Sciatic nerve (tissue), 2 donors: Measurements from ENCODE around the gene MDFIC. TPM values are rescaled to one million over a fixed set of nuclear protein-coding genes. Genes with fewer than 3 reads are reported as not detected.

Experiments used
- ATAC-seq: fragments of 200-7000 bp; cut with Tn5 transposase; one replicate; pipeline ENCODE4 v1.9.1; 2020; ENCODE audit warnings: mild to moderate bottlenecking, moderate library complexity
- DNase-seq: peaks from one replicate; pipeline ENCODE4 v3.0.0-alpha.2; 2020; ENCODE audit warnings: low spot score
- intact Hi-C: fragments of 100-400 bp; cut with DNase I; formaldehyde crosslinking; loops from one replicate; pipeline ENCODE4 v1.14.2; 2022
- total RNA-seq: library from RNA; stranded (reverse); fragmentation: NEBNext Ultra II Directional; extraction: Animal tissue kit (Norgen Biotek cat#: 25700); gene quantifications from one replicate; pipeline ENCODE4 v1.2.1, GENCODE V29; 2021
- donor health status: DM: no; HTN: no; CAD: no.
- donor health status: DM: no; HTN: no; CAD: no.

The MDFIC gene
- total RNA-seq, 1 donor from 2014 or later = 60.7 TPM

- intact Hi-C loops = no loop called here
- ATAC-seq (no peak), DNase-seq (no peak)
These were observed 22.3 kb downstream of the MDFIC start for GRCh38 chr7:114943953-114944744.

- intact Hi-C loops = no loop called here
- DNase-seq = peak; percentile 82
- ATAC-seq = peak; percentile 98
These were observed 23.1 kb downstream of the MDFIC start for GRCh38 chr7:114944745-114945625.

GRCh38 chr7:114949231-114949630 is 27.3 kb downstream of the MDFIC start:
- no peak for ATAC-seq
- intact Hi-C loops = no loop called here
- DNase-seq = no peak

- no peak for DNase-seq
- ATAC-seq = no peak
- intact Hi-C loops = no loop called here
These were observed 30.4 kb downstream of the MDFIC start for GRCh38 chr7:114952296-114952695.

GRCh38 chr7:114953724-114954123 is 31.8 kb downstream of the MDFIC start:
- intact Hi-C loops = no loop called here
- no peak for DNase-seq
- no peak for ATAC-seq

- no peak for ATAC-seq
- intact Hi-C loops = no loop called here
- no peak for DNase-seq
These were observed 34.8 kb downstream of the MDFIC start for GRCh38 chr7:114956702-114957101.

- intact Hi-C loops = no loop called here
- DNase-seq = no peak
- peak; percentile 39 for ATAC-seq
These were observed 35.5 kb downstream of the MDFIC start for GRCh38 chr7:114957444-114957843.

GRCh38 chr7:114959931-114960330 is 38.0 kb downstream of the MDFIC start:
- no peak for ATAC-seq
- intact Hi-C loops = no loop called here
- DNase-seq = no peak

- ATAC-seq (no peak), DNase-seq (no peak)
- intact Hi-C loops = no loop called here
These were observed 40.5 kb downstream of the MDFIC start for GRCh38 chr7:114962441-114962840.

- intact Hi-C loops = no loop called here
- DNase-seq = no peak
- ATAC-seq = no peak
These were observed 44.3 kb downstream of the MDFIC start for GRCh38 chr7:114966156-114966555.

- ATAC-seq = no peak
- intact Hi-C loops = no loop called here
- DNase-seq = no peak
These were observed 47.2 kb downstream of the MDFIC start for GRCh38 chr7:114969096-114969495.

- no peak for DNase-seq
- ATAC-seq = no peak
- intact Hi-C loops = no loop called here
These were observed 48.4 kb downstream of the MDFIC start for GRCh38 chr7:114970308-114970707.

- intact Hi-C loops = no loop called here
- no peak for DNase-seq
- no peak for ATAC-seq
These were observed 48.8 kb downstream of the MDFIC start for GRCh38 chr7:114970732-114971131.

- intact Hi-C loops = no loop called here
- no peak for DNase-seq
- no peak for ATAC-seq
These were observed 50.7 kb downstream of the MDFIC start for GRCh38 chr7:114972567-114972966.

- DNase-seq (no peak), ATAC-seq (no peak)
- intact Hi-C loops = no loop called here
These were observed 51.3 kb downstream of the MDFIC start for GRCh38 chr7:114973147-114973546.

- no peak for ATAC-seq
- intact Hi-C loops = no loop called here
These were observed 53.5 kb downstream of the MDFIC start for GRCh38 chr7:114975401-114975800.

GRCh38 chr7:114976666-114977065 is 54.8 kb downstream of the MDFIC start:
- intact Hi-C loops = no loop called here
- ATAC-seq (no peak), DNase-seq (no peak)

More at GRCh38 chr7:114975401-114975800, 53.5 kb downstream of the MDFIC start:
- DNase-seq = no peak

- no peak for ATAC-seq
- DNase-seq = no peak
- intact Hi-C loops = no loop called here
These were observed 55.4 kb downstream of the MDFIC start for GRCh38 chr7:114977277-114977676.

GRCh38 chr7:114979388-114979787 is 57.5 kb downstream of the MDFIC start:
- intact Hi-C loops = no loop called here
- DNase-seq = no peak
- ATAC-seq = peak; percentile 87

- DNase-seq (no peak), ATAC-seq (no peak)
- intact Hi-C loops = no loop called here
These were observed 58.1 kb downstream of the MDFIC start for GRCh38 chr7:114979803-114980507.
